Measurements from ENCODE around the gene MYO1F. TPM values are rescaled to one million over a fixed set of nuclear protein-coding genes. Genes with fewer than 3 reads are reported as not detected.
"Not testable (repeated sequence)": the region's sequence is repeated elsewhere in the genome, so short reads cannot be mapped to it uniquely, and the experiment has no call there.

MYO1F gene
- total RNA-seq = 7.4 TPM
- long read RNA-seq, partial matches to known transcripts = 1 of 2 reads
- long read RNA-seq, other reads (novel, unspliced or antisense) = 1 of 2 reads

GRCh38 chr19:8577247-8577646 is at the start of gene MYO1F:
Gene MYO1F (minus strand): TSS chr19:8577442. CDS start chr19:8577309, 133 bp downstream.
- H3K27ac ChIP-seq (replicated peaks) = peak within 1 kb of the TSS; percentile 48
- no peaks in the 10 kb centered on the region for H3K9me3 ChIP-seq (replicated peaks)
- intact Hi-C loops (cut with micrococcal nuclease) = no loop called here

GRCh38 chr19:8626842-8627241 is 49.6 kb upstream of the MYO1F start:
- intact Hi-C loops (cut with micrococcal nuclease) = no loop called here
- Histone ChIP-seq H3K4me3 (no peak overlapping the region), H3K27ac (replicated peaks) (no peak overlapping the region), H3K36me3 (no peaks in the 10 kb centered on the region), H3K4me1 (no peaks in the 10 kb centered on the region), H3K27me3 (ENCODE audit: low read depth) (no peaks in the 10 kb centered on the region), H3K9me3 (replicated peaks) (peaks cover 36% of the 10 kb centered on the region)
- no peak for DNase-seq
- TF ChIP-seq CTCF (IDR thresholded peaks at IDR 0.05; ENCODE audit: borderline replicate concordance) = no peak

More at GRCh38 chr19:8577247-8577646, at the start of gene MYO1F:
- peak within 1 kb of the TSS; percentile 50 for H3K4me3 ChIP-seq
- H3K4me1 ChIP-seq = peaks cover 24% of the 10 kb centered on the region
- peak; percentile 65 for DNase-seq
- H3K36me3 ChIP-seq = no peaks in the 10 kb centered on the region
- H3K27me3 ChIP-seq (ENCODE audit: low read depth) = peaks cover 38% of the 10 kb centered on the region
- no peak for TF ChIP-seq CTCF (IDR thresholded peaks at IDR 0.05; ENCODE audit: borderline replicate concordance)

GRCh38 chr19:8622886-8623285 is 45.6 kb upstream of the MYO1F start:
- H3K9me3 ChIP-seq (replicated peaks); DNase-seq; H3K36me3 ChIP-seq; intact Hi-C loops (cut with micrococcal nuclease); H3K4me1 ChIP-seq; H3K27ac ChIP-seq (replicated peaks); H3K4me3 ChIP-seq: not testable (repeated sequence)
- peak; percentile 29 for TF ChIP-seq CTCF (IDR thresholded peaks at IDR 0.05; ENCODE audit: borderline replicate concordance)
- H3K27me3 ChIP-seq (ENCODE audit: low read depth) = peaks cover 37% of the 10 kb centered on the region

GRCh38 chr19:8618751-8619150 is 41.5 kb upstream of the MYO1F start:
- Histone ChIP-seq H3K4me1 (no peaks in the 10 kb centered on the region), H3K4me3 (no peak overlapping the region), H3K36me3 (no peaks in the 10 kb centered on the region), H3K9me3 (replicated peaks) (no peaks in the 10 kb centered on the region), H3K27ac (replicated peaks) (no peak overlapping the region), H3K27me3 (ENCODE audit: low read depth) (peaks cover 59% of the 10 kb centered on the region)
- no peak for DNase-seq
- intact Hi-C loops (cut with micrococcal nuclease) = no loop called here
- no peak for TF ChIP-seq CTCF (IDR thresholded peaks at IDR 0.05; ENCODE audit: borderline replicate concordance)

GRCh38 chr19:8617984-8618383 is 40.7 kb upstream of the MYO1F start:
- Histone ChIP-seq H3K36me3 (no peaks in the 10 kb centered on the region), H3K9me3 (replicated peaks) (no peaks in the 10 kb centered on the region), H3K27ac (replicated peaks) (no peak overlapping the region), H3K4me3 (no peak overlapping the region), H3K27me3 (ENCODE audit: low read depth) (peaks cover 59% of the 10 kb centered on the region), H3K4me1 (no peaks in the 10 kb centered on the region)
- intact Hi-C loops (cut with micrococcal nuclease) = no loop called here
- DNase-seq = no peak
- no peak for TF ChIP-seq CTCF (IDR thresholded peaks at IDR 0.05; ENCODE audit: borderline replicate concordance)

- H3K27ac ChIP-seq (replicated peaks); H3K4me1 ChIP-seq; H3K9me3 ChIP-seq (replicated peaks); H3K36me3 ChIP-seq; intact Hi-C loops (cut with micrococcal nuclease); DNase-seq; H3K4me3 ChIP-seq: not testable (repeated sequence)
- H3K27me3 ChIP-seq (ENCODE audit: low read depth) = peaks cover 59% of the 10 kb centered on the region
These were observed 40.1 kb upstream of the MYO1F start for GRCh38 chr19:8617325-8617724.

Data from left ventricle myocardium inferior (tissue), 1 donor.